Natural killer cell treated with Interleukin-12 subunit alpha and Interleukin-12 subunit beta and Interleukin-15 and Interleukin-18, amount 100 ng/mL, for 72 hours (primary cell): Measurements from ENCODE around the gene FAF1. TPM values are rescaled to one million over a fixed set of nuclear protein-coding genes. Genes with fewer than 3 reads are reported as not detected.

Source experiments
- ATAC-seq, 2 donors: fragments of 150-1000 bp; cut with Tn5 transposase in 1 of 2; sonication (Bioruptor Pico), chemical (Tn5 transposase) in 1 of 2; 2 replicates each; pipeline ENCODE4 v1.10.0; 2021
- DNase-seq: peaks from one replicate; pipeline ENCODE4 v3.0.0; 2022; ENCODE audit warnings: low spot score
- H3K27ac Mint-ChIP-seq, 2 donors: 1 replicate in 1 of 2; 2 replicates in 1 of 2; pipeline ENCODE4 v1.8.0; 2022; ENCODE audit warnings: mixed read lengths in 2 of 2, mild to moderate bottlenecking in 1 of 2, moderate library complexity in 1 of 2
- H3K27me3 Mint-ChIP-seq, 2 donors: 1 replicate in 1 of 2; 2 replicates in 1 of 2; pipeline ENCODE4 v1.8.0; 2022; ENCODE audit warnings: mixed read lengths in 2 of 2
- H3K36me3 Mint-ChIP-seq: one replicate; pipeline ENCODE4 v1.8.0; 2022; ENCODE audit warnings: mixed read lengths
- H3K4me1 Mint-ChIP-seq, 2 donors: 1 replicate in 1 of 2; 2 replicates in 1 of 2; pipeline ENCODE4 v1.8.0; 2022; ENCODE audit warnings: low read depth in 2 of 2, mixed read lengths in 2 of 2, mild to moderate bottlenecking in 1 of 2
- H3K4me3 Mint-ChIP-seq: one replicate; pipeline ENCODE4 v1.8.0; 2022; ENCODE audit warnings: mixed read lengths
- H3K9me3 Mint-ChIP-seq: 2 replicates; pipeline ENCODE4 v1.8.0; 2022; ENCODE audit warnings: mixed read lengths
- total RNA-seq, 2 donors: library from RNA; stranded (reverse); gene quantifications; one replicate each; pipeline ENCODE4 v1.2.3, GENCODE V29; 2022

Gene FAF1
- total RNA-seq, 2 donors from 2014 or later, result 77.9 to 84.9 TPM

- Mint-ChIP-seq H3K9me3 (no peaks in the 10 kb centered on the region), H3K27ac (no peak overlapping the region), H3K27me3 (no peaks in the 10 kb centered on the region), H3K4me1 (peaks cover 14 to 20% of the 10 kb centered on the region in 2 donors), H3K36me3 (no peaks in the 10 kb centered on the region), H3K4me3 (no peak overlapping the region)
- no peak for ATAC-seq
- DNase-seq, result no peak
Observed at GRCh38 chr1:50707824-50708223, 252.2 kb downstream of the FAF1 start.

DNA sequence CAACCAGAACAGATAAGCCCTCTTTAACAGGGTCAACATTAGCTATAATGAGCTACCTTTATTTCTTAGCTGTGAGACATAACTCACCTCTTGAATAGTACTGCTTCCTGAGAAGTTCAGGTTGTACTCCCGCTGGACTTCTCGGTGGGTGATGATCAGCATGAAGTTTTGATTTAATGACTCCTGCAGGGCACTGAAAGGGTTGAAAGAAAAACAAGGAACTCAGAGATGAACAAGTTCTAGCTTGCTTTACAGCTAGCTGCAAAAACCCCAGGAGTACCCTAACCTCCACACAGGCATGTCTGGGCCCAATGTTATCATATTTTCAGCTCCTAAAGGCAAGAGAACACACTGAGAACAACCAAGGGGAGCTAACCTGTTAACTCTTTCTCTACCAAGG lies 254.4 kb downstream of the FAF1 start:
- H3K27me3 Mint-ChIP-seq, result no peaks in the 10 kb centered on the region
- H3K27ac Mint-ChIP-seq, result no peak overlapping the region
- no peak overlapping the region for H3K4me3 Mint-ChIP-seq
- no peak for DNase-seq
- H3K9me3 Mint-ChIP-seq, result no peaks in the 10 kb centered on the region
- H3K4me1 Mint-ChIP-seq, result peaks cover 14 to 18% of the 10 kb centered on the region in 2 donors
- no peaks in the 10 kb centered on the region for H3K36me3 Mint-ChIP-seq
- no peak for ATAC-seq

DNA sequence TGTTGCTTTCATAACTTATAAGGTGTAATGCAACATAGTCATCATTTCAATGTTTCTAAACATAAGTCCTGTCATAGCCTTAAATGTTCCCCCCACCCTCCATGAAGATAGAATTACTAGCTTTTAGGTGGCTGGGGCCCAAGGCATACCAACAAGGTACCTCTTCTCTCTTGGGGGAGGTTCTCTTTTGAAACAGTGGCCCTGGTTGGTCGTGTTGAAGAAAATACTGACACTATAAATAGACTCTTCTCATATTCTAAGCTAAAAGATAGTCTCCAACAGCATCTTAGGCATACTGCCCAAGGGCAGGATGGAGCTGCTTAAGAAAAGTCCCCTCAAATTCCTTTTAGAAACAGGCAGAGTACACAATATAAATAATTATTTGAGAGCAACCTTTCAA lies 255.0 kb downstream of the FAF1 start:
- ATAC-seq, result no peak
- H3K4me3 Mint-ChIP-seq, result no peak overlapping the region
- peaks cover 14 to 18% of the 10 kb centered on the region in 2 donors for H3K4me1 Mint-ChIP-seq
- no peaks in the 10 kb centered on the region for H3K27me3 Mint-ChIP-seq
- no peaks in the 10 kb centered on the region for H3K9me3 Mint-ChIP-seq
- no peak for DNase-seq
- H3K36me3 Mint-ChIP-seq, result no peaks in the 10 kb centered on the region
- no peak overlapping the region for H3K27ac Mint-ChIP-seq

GRCh38 chr1:50704126-50704525 lies 255.9 kb downstream of the FAF1 start:
- H3K9me3 Mint-ChIP-seq, result no peaks in the 10 kb centered on the region
- no peak for ATAC-seq
- peaks cover 14 to 18% of the 10 kb centered on the region in 2 donors for H3K4me1 Mint-ChIP-seq
- no peaks in the 10 kb centered on the region for H3K27me3 Mint-ChIP-seq
- no peak overlapping the region for H3K27ac Mint-ChIP-seq
- H3K4me3 Mint-ChIP-seq, result no peak overlapping the region
- H3K36me3 Mint-ChIP-seq, result no peaks in the 10 kb centered on the region
- no peak for DNase-seq

- no peak overlapping the region for H3K27ac Mint-ChIP-seq
- no peaks in the 10 kb centered on the region for H3K27me3 Mint-ChIP-seq
- H3K4me1 Mint-ChIP-seq, result peaks cover 8 to 13% of the 10 kb centered on the region in 2 donors
- H3K36me3 Mint-ChIP-seq, result no peaks in the 10 kb centered on the region
- no peak for ATAC-seq
- no peaks in the 10 kb centered on the region for H3K9me3 Mint-ChIP-seq
- no peak overlapping the region for H3K4me3 Mint-ChIP-seq
- no peak for DNase-seq
Observed at GRCh38 chr1:50703240-50703639, 256.8 kb downstream of the FAF1 start.

DNA sequence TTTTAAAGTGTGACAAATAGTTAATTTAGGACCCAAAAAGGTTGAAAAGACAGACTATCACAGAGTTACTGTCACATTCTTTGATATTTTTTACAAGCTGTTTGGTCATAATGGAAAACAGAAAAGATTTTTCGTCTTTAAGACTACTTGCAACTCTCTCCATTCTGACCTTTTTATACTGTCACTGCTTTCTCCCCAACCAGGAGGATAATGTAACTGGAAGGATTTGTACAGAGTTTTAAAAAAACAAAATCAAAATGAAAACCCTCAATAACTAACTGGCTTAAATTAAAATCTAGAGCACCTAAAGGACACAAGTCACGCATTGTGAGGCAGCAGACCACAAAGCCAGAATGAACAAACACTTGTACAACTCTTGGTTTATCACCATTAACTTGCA lies 257.7 kb downstream of the FAF1 start:
- H3K9me3 Mint-ChIP-seq, result no peaks in the 10 kb centered on the region
- peaks cover 2 to 7% of the 10 kb centered on the region in 2 donors for H3K4me1 Mint-ChIP-seq
- no peaks in the 10 kb centered on the region for H3K36me3 Mint-ChIP-seq
- no peak overlapping the region for H3K4me3 Mint-ChIP-seq
- no peak overlapping the region for H3K27ac Mint-ChIP-seq
- DNase-seq, result no peak
- no peak for ATAC-seq
- no peaks in the 10 kb centered on the region for H3K27me3 Mint-ChIP-seq

- H3K9me3 Mint-ChIP-seq, result no peaks in the 10 kb centered on the region
- no peak overlapping the region for H3K4me3 Mint-ChIP-seq
- no peak for ATAC-seq
- no peaks in the 10 kb centered on the region for H3K27me3 Mint-ChIP-seq
- no peaks in the 10 kb centered on the region for H3K36me3 Mint-ChIP-seq
- H3K27ac Mint-ChIP-seq, result no peak overlapping the region
- no peak for DNase-seq
- peaks cover 0 to 7% of the 10 kb centered on the region in 2 donors for H3K4me1 Mint-ChIP-seq
Observed at GRCh38 chr1:50701706-50702317, 258.3 kb downstream of the FAF1 start.

- H3K27ac Mint-ChIP-seq, result no peak overlapping the region
- DNase-seq, result no peak
- ATAC-seq, result no peak
Observed at GRCh38 chr1:50700621-50701020, 259.4 kb downstream of the FAF1 start.

DNA sequence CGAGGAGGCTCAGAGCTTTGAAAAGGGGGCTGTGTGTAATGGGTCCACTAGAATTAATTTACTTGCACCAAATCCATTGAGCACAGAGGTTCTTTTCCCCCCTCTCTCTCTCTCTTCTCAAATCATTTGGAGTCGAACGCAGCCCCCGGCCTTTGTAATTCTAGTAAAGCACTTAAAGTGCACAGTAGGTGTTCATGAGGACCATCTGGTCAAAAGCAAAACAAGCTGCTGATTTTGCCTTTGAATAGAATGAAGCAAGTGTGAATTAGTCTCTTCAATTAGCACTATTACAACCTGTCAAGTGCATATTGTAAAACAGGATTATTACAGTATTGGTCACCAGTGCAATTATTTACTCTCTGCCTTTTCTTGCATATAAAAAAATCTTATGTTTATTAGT lies 259.9 kb downstream of the FAF1 start:
- Mint-ChIP-seq H3K4me1 (peaks cover 0 to 4% of the 10 kb centered on the region in 2 donors), H3K36me3 (no peaks in the 10 kb centered on the region), H3K9me3 (no peaks in the 10 kb centered on the region), H3K27me3 (no peaks in the 10 kb centered on the region), H3K27ac (no peak overlapping the region), H3K4me3 (no peak overlapping the region)
- DNase-seq (no peak), ATAC-seq (no peak)

More at GRCh38 chr1:50700621-50701020, 259.4 kb downstream of the FAF1 start:
- Mint-ChIP-seq H3K27me3 (no peaks in the 10 kb centered on the region), H3K4me1 (peaks cover 0 to 4% of the 10 kb centered on the region in 2 donors), H3K4me3 (no peak overlapping the region), H3K36me3 (no peaks in the 10 kb centered on the region), H3K9me3 (no peaks in the 10 kb centered on the region)

- Mint-ChIP-seq H3K27ac (no peak overlapping the region), H3K9me3 (no peaks in the 10 kb centered on the region), H3K4me3 (no peak overlapping the region), H3K4me1 (peaks cover 0 to 4% of the 10 kb centered on the region in 2 donors), H3K36me3 (no peaks in the 10 kb centered on the region), H3K27me3 (no peaks in the 10 kb centered on the region)
- no peak for DNase-seq
- no peak for ATAC-seq
Observed at GRCh38 chr1:50699795-50700194, 260.3 kb downstream of the FAF1 start.

DNA sequence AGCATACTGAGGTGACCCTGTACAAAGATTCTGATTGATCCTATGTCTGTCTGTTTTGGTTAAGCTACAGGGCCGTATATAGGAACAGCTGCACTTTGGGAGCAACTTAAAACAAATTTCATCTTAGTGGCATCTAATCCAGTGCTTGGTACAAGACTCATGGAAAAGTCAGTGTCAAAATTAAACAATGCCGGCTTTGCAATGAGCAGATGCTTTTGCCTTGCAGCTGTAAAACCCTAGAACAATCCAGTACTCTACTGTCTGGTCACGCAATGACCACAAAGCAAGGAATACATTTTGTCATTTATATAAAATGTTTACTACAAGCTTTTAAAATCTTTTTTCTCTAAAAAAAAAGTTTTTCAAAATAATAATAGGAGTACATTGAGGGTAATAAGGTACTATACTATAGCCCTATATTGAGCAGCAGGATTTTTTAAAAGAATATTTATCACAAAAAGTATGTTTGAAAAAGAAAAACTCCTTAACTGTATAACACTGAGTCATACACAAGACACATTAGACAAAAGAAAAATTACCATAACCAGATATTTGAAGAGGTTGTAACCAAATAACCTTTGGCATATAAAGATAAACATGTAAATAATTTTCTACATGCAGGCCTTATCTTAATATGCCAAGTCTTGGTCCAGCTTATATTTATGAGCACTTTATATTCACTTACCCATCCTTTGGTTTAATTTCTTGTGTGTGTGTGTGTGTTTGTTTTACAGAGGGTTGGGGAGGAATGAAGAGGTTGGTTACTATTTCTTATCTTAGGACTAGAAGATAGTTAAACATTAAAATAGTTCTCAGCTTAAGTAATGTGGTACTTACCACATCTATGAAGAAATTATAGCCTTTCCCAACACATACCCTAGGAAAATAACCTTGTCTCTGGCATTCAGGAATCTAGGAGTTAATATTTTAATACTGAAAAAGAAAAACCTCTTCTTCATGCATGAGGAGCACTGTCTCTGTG lies 262.3 kb downstream of the FAF1 start:
- Mint-ChIP-seq H3K4me3 (no peak overlapping the region), H3K36me3 (no peaks in the 10 kb centered on the region), H3K4me1 (peaks cover 0 to 2% of the 10 kb centered on the region in 2 donors)

DNA sequence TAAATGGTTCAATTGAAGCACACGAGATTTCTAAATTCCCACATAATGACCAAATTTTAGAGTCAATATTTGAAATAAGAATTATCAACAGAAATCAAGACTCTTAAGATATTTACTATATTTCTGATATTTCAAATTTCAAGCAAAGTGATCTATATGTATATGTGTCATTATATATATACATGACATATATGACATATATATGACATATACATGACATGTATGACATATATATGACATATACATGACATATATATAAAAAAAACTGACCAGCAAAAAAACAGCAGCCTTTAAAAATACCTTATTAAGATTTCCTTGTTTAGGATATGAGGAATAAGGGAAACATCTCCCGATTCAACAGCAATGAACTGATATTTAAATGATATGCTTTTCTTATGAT lies 266.2 kb downstream of the FAF1 start:
- Mint-ChIP-seq H3K4me1 (no peaks in the 10 kb centered on the region), H3K9me3 (no peaks in the 10 kb centered on the region), H3K36me3 (no peaks in the 10 kb centered on the region), H3K27ac (no peak overlapping the region), H3K27me3 (no peaks in the 10 kb centered on the region), H3K4me3 (no peak overlapping the region)
- DNase-seq, result no peak
- ATAC-seq, result no peak

More for the DNA sequence above, 262.3 kb downstream of the FAF1 start:
- Mint-ChIP-seq H3K9me3 (no peaks in the 10 kb centered on the region), H3K27ac (no peak overlapping the region), H3K27me3 (no peaks in the 10 kb centered on the region)
- ATAC-seq (no peak), DNase-seq (no peak)

DNA sequence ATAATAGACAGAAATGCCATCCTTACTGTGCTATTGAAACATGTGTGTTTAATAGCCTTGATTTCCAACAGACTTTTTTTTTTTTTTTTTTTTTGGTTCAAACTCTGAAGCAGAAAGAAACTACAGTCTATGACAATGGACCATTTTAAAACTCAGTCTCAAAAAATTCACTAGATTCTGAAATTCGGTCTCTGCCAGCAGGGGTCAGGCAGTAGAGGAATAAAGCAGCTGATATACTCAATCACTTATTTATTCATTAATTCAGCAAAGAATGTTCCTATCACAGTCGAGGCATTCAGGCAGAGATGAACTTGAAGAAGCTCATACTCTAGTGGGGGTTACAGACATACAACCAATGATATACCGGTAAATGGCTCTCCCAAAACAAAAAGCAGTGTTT lies 275.9 kb downstream of the FAF1 start:
- Mint-ChIP-seq H3K4me3 (no peak overlapping the region), H3K4me1 (no peaks in the 10 kb centered on the region), H3K27me3 (no peaks in the 10 kb centered on the region), H3K9me3 (no peaks in the 10 kb centered on the region), H3K27ac (no peak overlapping the region), H3K36me3 (no peaks in the 10 kb centered on the region)
- no peak for ATAC-seq
- DNase-seq, result no peak

DNA sequence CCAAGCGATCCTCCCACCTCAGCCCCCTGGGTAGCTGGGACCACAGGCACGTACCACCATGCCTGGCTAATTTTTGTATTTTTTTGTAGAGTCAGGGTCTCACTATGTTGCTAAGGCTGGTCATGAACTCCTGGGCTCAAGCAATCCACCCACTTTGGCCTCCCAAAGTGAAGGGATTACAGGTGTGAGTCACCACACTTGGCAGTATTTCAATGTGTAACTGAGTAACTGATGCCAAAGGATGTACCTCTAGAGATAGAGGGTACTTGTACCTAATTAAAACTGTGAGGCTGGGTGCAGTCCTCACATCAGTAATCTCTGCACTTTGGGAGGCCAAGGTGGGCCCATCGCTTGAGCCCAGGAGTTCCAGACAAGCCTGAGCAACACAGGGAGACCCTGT lies 278.1 kb downstream of the FAF1 start:
- Mint-ChIP-seq H3K9me3 (no peaks in the 10 kb centered on the region), H3K27ac (no peak overlapping the region), H3K4me1 (no peaks in the 10 kb centered on the region), H3K36me3 (no peaks in the 10 kb centered on the region), H3K27me3 (no peaks in the 10 kb centered on the region), H3K4me3 (no peak overlapping the region)
- no peak for DNase-seq
- ATAC-seq, result no peak
